Measurements from ENCODE around the gene GNB1. TPM values are rescaled to one million over a fixed set of nuclear protein-coding genes. Genes with fewer than 3 reads are reported as not detected.
A peak's percentile ranks its signal among the peaks of the same experiment; 100 is the strongest.

Gene GNB1
- total and polyA plus RNA-seq, 9 of the 15 experiments (the other 6 are each of a cell fraction or from before 2014, with no cell fraction given), result 34.3 to 388 (median 114) TPM

DNA sequence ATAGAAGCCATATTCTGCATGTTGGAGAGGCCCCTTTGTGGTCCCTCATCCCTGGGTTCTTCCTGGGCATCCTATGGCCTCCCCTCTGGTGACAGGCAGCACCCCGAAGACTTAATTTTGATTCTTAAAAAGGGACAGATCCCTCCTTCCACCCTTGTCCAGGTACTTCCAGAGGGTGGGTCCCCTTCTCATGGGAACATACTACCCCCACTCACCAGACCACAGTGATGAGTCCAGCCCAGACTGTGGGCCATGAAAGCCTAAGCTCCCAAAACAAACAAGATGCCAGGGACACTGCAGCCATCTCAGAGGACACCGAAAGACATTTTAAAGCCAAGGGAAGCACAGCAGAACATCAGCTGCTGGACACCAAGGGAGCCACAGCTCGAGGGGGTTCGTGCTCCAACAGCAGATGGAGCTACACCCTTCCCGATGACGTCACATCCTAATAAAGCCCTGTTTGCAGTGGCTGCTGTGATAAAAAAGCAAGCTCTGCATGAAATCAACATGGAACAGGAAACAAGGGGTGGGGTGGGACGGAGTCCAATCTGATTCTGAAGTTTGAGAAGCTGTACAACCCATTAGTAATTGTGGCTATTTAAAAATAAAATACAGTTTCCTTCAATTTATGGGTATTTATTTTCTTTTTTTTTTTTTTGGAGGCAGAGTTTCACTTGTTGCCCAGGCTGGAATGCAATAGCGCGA lies 32.4 kb downstream of the GNB1 start (continued):
- TF ChIP-seq, protein P1, sequence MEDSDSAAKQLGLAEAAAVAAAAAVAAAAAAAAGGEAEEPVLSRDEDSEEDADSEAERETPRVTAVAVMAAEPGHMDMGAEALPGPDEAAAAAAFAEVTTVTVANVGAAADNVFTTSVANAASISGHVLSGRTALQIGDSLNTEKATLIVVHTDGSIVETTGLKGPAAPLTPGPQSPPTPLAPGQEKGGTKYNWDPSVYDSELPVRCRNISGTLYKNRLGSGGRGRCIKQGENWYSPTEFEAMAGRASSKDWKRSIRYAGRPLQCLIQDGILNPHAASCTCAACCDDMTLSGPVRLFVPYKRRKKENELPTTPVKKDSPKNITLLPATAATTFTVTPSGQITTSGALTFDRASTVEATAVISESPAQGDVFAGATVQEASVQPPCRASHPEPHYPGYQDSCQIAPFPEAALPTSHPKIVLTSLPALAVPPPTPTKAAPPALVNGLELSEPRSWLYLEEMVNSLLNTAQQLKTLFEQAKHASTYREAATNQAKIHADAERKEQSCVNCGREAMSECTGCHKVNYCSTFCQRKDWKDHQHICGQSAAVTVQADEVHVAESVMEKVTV (CRISPR knock-in tag; IDR thresholded peaks at IDR 0.05), result 0 out of 2 replicates have a peak, but pooled peaks have one; percentile 25
- TF ChIP-seq, protein P2, sequence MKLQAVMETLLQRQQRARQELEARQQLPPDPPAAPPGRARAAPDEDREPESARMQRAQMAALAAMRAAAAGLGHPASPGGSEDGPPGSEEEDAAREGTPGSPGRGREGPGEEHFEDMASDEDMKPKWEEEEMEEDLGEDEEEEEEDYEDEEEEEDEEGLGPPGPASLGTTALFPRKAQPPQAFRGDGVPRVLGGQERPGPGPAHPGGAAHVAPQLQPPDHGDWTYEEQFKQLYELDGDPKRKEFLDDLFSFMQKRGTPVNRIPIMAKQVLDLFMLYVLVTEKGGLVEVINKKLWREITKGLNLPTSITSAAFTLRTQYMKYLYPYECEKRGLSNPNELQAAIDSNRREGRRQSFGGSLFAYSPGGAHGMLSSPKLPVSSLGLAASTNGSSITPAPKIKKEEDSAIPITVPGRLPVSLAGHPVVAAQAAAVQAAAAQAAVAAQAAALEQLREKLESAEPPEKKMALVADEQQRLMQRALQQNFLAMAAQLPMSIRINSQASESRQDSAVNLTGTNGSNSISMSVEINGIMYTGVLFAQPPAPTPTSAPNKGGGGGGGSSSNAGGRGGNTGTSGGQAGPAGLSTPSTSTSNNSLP (IDR thresholded peaks at IDR 0.05; ENCODE audit: borderline replicate concordance, low read depth, low read length), result peak; percentile 92
- TF ChIP-seq MXI1 (IDR thresholded peaks at IDR 0.05; ENCODE audit: low read depth, low read length) (no peak), STAT5A (IDR thresholded peaks at IDR 0.05; ENCODE audit: borderline replicate concordance, low read length) (peak; percentile 44; the same call in 1 of the 2 replicates), MTA3 (IDR thresholded peaks at IDR 0.05; ENCODE audit: borderline replicate concordance) (no peak), PURB (CRISPR knock-in tag; IDR thresholded peaks at IDR 0.05; ENCODE audit: low read depth) (no peak), ZNF282 (CRISPR knock-in tag; IDR thresholded peaks at IDR 0.05) (no peak), ZNF311 (CRISPR knock-in tag; IDR thresholded peaks at IDR 0.05) (no peak), HDGF (IDR thresholded peaks at IDR 0.05) (no peak), ZNF23 (CRISPR knock-in tag; IDR thresholded peaks at IDR 0.05) (no peak), ZZZ3 (IDR thresholded peaks at IDR 0.05) (no peak), SRSF3 (IDR thresholded peaks at IDR 0.05; ENCODE audit: insufficient read depth, low read length) (no peak), ZNF133 (CRISPR knock-in tag; IDR thresholded peaks at IDR 0.05) (no peak), PTBP1 (IDR thresholded peaks at IDR 0.05; ENCODE audit: low read depth, low read length) (no peak), KAT2B (IDR thresholded peaks at IDR 0.05; ENCODE audit: low read depth, low read length) (no peak), ZNF561 (CRISPR knock-in tag; conservative IDR thresholded peaks at IDR 0.05) (no peak)
- TF ChIP-seq, protein P3, sequence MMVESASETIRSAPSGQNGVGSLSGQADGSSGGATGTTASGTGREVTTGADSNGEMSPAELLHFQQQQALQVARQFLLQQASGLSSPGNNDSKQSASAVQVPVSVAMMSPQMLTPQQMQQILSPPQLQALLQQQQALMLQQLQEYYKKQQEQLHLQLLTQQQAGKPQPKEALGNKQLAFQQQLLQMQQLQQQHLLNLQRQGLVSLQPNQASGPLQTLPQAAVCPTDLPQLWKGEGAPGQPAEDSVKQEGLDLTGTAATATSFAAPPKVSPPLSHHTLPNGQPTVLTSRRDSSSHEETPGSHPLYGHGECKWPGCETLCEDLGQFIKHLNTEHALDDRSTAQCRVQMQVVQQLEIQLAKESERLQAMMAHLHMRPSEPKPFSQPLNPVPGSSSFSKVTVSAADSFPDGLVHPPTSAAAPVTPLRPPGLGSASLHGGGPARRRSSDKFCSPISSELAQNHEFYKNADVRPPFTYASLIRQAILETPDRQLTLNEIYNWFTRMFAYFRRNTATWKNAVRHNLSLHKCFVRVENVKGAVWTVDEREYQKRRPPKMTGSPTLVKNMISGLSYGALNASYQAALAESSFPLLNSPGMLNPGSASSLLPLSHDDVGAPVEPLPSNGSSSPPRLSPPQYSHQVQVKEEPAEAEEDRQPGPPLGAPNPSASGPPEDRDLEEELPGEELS (CRISPR knock-in tag; IDR thresholded peaks at IDR 0.05; ENCODE audit: borderline replicate concordance), result no peak
- TF ChIP-seq, protein P4, sequence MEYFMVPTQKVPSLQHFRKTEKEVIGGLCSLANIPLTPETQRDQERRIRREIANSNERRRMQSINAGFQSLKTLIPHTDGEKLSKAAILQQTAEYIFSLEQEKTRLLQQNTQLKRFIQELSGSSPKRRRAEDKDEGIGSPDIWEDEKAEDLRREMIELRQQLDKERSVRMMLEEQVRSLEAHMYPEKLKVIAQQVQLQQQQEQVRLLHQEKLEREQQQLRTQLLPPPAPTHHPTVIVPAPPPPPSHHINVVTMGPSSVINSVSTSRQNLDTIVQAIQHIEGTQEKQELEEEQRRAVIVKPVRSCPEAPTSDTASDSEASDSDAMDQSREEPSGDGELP (CRISPR knock-in tag; IDR thresholded peaks at IDR 0.05; ENCODE audit: borderline replicate concordance), result peak; percentile 70; the same call in 1 of the 2 replicates
- TF ChIP-seq, protein P5, sequence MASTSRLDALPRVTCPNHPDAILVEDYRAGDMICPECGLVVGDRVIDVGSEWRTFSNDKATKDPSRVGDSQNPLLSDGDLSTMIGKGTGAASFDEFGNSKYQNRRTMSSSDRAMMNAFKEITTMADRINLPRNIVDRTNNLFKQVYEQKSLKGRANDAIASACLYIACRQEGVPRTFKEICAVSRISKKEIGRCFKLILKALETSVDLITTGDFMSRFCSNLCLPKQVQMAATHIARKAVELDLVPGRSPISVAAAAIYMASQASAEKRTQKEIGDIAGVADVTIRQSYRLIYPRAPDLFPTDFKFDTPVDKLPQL (IDR thresholded peaks at IDR 0.05; ENCODE audit: extremely low read depth, insufficient read length), result no peak
